Astrocyte of the cerebellum (primary cell): ENCODE results near the gene KCNMB2.
A peak's percentile ranks its signal among the peaks of the same experiment; 100 is the strongest.

Source experiments
- DNase-seq: peaks from one replicate; pipeline ENCODE4 v3.0.0-alpha.2; 2011; ENCODE audit warnings: low read depth
- H3K4me3 ChIP-seq: 2 replicates; pipeline ENCODE4 v1.5.1; 2011; ENCODE audit warnings: mild to moderate bottlenecking, low read depth, low read length, moderate library complexity
- CTCF ChIP-seq: IDR thresholded peaks from 2 replicates; pipeline ENCODE4 v1.5.1; 2012; ENCODE audit warnings: low read length, low read depth, moderate library complexity, mild to moderate bottlenecking; ENCODE audit errors: missing control alignments
- in situ Hi-C: cut with HindIII; loops from 2 replicates; pipeline ENCODE4 v1.10.0; 2017; ENCODE audit warnings: low sequenced_read_pairs

The KCNMB2 gene

GRCh38 chr3:178561239-178561638 is 25.0 kb downstream of the KCNMB2 start:
- in situ Hi-C loops = no loop called here
- no peak for TF ChIP-seq CTCF
- no peak overlapping the region for H3K4me3 ChIP-seq
- no peak for DNase-seq

- no peak overlapping the region for H3K4me3 ChIP-seq
- DNase-seq = peak; percentile 11
- in situ Hi-C loops = no loop called here
- TF ChIP-seq CTCF = no peak
These were observed 26.1 kb downstream of the KCNMB2 start for GRCh38 chr3:178562143-178562946.

GRCh38 chr3:178562947-178563232 is 26.7 kb downstream of the KCNMB2 start:
- no peak overlapping the region for H3K4me3 ChIP-seq
- TF ChIP-seq CTCF = no peak
- in situ Hi-C loops = no loop called here
- peak; percentile 8 for DNase-seq

- in situ Hi-C loops = no loop called here
- DNase-seq = no peak
- no peak overlapping the region for H3K4me3 ChIP-seq
- no peak for TF ChIP-seq CTCF
These were observed 31.4 kb downstream of the KCNMB2 start for GRCh38 chr3:178567611-178568010.

- no peak overlapping the region for H3K4me3 ChIP-seq
- DNase-seq = no peak
- in situ Hi-C loops = no loop called here
- no peak for TF ChIP-seq CTCF
These were observed 32.0 kb downstream of the KCNMB2 start for GRCh38 chr3:178568155-178568731.

GRCh38 chr3:178568911-178569310 is 32.7 kb downstream of the KCNMB2 start:
- no peak overlapping the region for H3K4me3 ChIP-seq
- no peak for TF ChIP-seq CTCF
- in situ Hi-C loops = no loop called here
- no peak for DNase-seq
